Stimulated activated CD4-positive, alpha-beta T cell treated with anti-CD3 and anti-CD28 coated beads, Interleukin-2, amount 100 ng/mL, for 4 hours (primary cell): ENCODE results near the gene PDXK.
A peak's percentile ranks its signal among the peaks of the same experiment; 100 is the strongest.

ENCODE experiments used
- DNase-seq: peaks from one replicate; pipeline ENCODE4 v3.0.0-alpha.2; 2020; ENCODE audit warnings: low read depth

The PDXK gene

DNA sequence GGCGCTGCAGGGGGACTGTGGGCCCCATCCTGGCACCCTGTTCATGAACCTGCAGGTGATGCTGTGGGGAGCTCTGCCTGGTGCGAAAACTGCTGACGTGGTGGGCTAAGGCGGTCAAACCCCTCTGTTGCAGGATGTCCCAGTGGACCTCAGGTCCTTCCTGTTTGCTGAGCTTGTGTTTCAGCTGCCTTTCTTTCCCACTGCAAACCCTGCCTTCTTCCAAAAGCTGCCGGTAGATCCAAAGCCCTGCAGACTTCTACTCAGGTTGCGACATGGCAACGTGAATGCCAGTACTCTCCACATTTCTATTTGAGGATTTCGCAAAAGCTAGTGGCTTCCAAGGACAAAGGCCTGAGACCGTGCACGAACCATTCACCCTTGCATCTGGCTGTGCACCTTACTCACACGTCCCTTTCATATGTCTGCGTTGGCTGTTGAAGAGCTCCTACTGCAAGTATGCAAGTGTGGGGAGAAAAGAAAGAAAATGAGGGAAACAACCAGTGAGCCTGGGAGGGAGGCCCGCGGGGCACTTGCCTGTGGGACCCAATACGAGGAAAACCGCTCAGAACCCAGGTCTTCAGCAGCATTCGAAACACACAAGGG, 64.3 kb downstream of the PDXK start:
- no peak for DNase-seq

DNA sequence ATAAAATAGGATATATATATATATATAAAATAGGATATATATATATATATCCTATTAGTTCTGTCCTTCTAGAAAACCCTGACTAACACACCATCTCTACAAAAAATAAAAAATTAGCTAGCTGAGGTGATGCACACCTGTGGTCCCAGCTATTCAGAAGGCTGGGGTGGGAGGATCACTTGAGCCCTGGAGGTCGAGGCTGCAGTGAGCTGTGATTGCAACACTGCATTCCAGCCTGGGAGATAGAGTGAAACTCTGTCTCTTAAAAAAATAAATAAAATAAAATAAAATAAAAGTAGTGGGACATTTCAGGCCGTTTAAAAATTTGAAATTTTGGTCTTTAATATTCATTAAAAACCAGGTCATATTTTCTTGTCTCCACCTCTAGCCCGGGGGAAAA, 66.2 kb downstream of the PDXK start:
- no peak for DNase-seq

DNA sequence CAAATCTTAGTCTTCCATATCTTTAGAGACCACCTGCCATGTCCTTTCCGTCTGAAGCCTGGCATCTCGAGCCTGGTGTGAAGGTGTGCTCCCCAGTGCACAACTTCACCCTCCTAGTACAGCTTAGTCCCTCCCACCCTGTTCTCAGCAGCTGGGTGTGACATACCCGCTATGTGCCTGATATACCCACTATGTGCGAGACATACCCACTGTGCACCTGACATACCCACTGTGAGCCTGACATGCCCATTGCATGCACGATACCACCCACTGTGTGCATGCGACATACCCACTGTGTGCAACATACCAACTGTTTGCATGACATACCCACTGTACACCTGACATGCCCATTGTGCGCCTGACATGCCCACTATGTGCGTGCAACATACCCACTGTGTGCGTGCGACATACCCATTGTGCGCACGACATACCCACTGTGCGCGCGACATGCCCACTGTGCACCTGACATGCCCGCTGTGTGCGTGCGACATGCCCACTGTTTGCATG, 67.4 kb downstream of the PDXK start:
- DNase-seq, result no peak

DNA sequence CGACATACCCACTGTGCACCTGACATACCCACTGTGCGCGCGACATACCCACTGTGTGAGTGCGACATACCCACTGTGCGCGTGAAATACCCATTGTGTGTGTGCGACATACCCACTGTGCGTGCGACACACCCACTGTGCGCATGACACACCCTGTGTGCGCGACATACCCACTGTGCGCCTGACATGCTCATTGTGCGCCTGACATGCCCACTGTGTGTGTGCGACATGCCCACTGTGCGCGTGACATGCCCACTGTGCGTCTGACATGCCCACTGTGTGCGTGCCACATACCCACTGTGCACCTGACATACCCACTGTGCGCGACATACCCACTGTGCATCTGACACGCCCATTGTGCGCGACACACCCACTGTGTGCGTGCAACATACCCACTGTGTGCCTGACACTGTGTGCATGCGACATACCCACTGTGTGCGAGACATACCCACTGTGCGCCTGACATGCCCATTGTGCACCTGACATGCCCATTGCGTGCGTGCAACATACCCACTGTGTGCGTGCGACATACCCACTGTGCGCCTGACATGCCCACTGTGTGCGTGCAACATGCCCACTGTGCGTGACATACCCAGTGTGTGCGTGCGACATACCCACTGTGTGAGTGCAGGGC, 68.0 kb downstream of the PDXK start:
- DNase-seq, result no peak

DNA sequence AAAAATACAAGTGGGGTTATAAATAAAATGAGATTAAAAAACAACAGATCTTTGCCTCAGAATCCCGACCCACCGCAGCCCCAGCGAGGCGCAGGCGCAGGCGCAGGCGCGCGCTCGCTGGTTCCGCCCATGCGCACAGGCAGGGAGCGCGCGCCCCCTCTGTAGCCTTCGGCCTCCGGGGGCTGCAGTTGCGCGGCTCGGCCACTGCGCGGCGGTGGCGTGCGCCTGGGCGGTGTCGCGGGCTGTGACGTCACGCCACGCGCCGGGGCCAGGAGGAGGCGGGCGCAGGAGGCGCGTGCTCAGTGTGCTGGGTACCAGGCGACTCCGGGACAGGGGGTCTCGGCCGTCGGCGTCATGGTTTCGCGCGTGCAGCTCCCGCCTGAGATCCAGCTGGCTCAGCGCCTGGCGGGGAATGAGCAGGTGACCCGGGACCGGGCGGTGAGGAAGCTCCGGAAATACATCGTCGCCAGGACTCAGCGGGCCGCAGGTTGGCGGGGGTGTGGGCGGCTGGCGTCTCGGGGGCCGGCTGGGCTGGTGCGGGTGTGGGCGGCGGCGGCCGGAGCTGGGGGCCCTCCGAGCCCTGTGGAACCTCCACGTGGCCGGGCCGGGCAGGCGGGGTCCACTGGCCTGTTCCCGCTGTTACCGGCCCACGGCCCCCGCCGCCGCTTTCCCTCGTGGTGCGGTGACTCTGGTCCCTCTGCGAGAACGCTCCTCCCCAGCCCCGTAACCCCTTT, 70.5 kb downstream of the PDXK start, which contains the start of gene RRP1:
TSS of gene RRP1 (plus strand) at position 302 of the 734 bp plus-strand sequence. CDS start at position 355, 53 bp downstream.
- DNase-seq, result peak; percentile 89

DNA sequence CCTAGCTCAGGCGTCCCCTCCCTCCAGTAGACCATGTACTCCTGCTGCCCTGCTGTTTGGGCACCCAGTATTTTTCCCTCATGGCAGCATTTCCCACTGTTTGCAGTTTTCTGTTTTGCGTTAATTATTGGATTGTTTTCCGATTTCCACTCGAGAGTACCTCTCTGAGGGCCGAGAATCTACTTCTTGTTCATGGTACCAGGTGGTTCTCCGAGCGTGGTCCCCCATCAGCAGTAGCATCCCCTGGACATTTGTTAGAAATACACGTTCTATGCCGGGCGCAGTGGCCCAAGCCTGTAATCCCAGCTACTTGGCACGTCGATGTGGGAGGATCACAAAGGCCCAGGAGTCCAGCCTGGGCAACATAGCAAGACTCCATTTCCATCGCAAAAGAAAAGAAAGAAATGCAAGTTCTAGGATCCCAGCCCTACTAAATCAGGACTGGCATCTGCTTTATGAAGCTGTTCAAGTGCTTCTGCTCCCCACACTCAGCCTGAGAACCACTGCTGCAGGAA, 71.1 kb downstream of the PDXK start:
- no peak for DNase-seq

DNA sequence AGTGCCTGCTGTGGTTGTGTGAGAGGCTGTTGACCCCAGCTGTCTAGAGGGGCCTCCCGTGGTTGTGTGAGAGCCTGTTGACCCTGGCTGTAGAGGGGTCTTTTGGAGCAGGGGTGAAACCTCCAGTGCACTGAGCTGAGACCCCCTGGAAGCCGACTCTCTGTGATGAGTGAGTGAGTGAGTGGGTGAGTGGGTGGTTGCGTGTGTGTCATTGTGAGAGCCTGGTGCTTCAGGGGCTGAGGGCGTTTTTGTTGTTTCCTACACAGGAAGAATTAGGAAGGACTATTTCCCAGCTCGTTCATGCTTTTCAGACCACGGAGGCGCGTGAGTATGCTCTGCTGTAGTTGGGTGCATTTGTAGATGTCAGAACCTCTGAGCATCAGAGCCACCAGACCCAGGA, 73.5 kb downstream of the PDXK start:
- DNase-seq, result no peak

DNA sequence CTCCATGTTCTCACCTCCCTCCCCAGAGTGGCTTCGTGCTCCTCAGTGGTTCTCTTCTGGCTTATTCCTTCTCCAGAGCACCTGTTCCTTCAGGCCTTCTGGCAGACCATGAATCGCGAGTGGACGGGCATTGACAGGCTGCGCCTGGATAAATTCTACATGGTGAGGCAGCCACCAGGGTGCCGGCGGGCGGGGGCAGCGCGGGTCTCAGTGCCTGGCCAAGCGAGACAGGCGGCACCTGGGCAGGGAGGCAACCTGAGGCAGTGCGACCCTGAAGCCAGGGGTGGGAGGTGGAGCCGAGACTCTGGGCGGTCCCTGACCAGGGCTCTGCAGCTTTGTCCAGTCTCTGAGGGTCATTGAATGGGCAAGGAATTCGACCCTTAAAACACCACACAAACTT, 74.3 kb downstream of the PDXK start:
- DNase-seq, result no peak

DNA sequence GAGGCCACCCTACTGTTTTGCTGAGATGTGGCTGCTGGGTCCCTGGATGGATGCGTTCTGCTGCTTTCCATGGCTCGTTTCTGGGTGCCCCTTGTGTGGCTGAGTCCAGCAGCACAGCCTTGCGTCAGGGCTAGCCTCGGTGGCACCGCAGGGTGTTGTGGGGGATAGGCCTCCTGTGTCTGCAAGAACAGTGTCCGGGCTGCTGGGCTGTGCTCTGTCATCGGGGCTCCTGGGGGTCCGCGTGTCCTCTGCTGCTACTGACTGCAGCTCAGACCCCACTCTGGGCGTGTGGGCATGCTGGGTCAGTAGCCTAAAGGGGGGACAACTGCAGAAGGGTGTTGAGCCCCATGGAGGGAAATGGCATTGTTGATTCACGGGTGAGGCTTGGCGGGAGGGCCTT, 75.4 kb downstream of the PDXK start:
- no peak for DNase-seq

DNA sequence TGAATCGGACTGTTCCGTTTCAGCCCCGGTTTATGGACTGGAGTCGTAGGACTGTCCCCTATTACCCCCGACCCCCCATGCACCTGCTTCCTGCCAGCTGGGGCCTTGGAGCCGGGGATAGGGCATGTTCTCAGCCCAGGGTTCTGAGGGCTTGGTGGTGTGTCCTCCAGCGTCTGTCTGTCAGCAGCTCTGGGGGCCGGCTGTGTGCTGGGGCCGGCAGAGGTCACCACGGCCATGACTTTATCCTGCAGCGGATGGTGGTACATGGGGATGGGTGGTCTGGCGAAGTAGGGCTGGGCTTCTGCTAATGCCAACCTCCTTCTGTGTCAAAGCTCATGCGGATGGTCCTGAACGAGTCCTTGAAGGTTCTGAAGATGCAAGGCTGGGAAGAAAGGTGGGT, 75.9 kb downstream of the PDXK start:
- no peak for DNase-seq

DNA sequence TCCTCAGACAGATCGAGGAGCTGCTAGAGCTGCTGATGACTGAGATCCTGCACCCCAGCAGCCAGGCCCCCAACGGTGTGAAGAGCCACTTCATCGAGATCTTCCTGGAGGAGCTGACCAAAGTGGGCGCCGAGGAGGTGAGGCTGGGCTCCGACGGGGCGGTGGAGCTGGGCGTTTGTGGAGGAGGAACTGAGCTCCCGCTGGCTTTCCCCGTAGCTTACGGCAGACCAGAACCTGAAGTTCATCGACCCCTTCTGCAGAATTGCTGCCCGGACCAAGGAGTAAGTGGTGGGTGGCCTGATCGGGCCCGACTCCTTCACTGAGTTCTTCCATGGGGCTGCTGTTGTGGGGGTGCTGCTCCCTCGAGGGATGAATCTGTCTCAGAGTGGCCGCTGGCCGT, 78.5 kb downstream of the PDXK start:
- no peak for DNase-seq

DNA sequence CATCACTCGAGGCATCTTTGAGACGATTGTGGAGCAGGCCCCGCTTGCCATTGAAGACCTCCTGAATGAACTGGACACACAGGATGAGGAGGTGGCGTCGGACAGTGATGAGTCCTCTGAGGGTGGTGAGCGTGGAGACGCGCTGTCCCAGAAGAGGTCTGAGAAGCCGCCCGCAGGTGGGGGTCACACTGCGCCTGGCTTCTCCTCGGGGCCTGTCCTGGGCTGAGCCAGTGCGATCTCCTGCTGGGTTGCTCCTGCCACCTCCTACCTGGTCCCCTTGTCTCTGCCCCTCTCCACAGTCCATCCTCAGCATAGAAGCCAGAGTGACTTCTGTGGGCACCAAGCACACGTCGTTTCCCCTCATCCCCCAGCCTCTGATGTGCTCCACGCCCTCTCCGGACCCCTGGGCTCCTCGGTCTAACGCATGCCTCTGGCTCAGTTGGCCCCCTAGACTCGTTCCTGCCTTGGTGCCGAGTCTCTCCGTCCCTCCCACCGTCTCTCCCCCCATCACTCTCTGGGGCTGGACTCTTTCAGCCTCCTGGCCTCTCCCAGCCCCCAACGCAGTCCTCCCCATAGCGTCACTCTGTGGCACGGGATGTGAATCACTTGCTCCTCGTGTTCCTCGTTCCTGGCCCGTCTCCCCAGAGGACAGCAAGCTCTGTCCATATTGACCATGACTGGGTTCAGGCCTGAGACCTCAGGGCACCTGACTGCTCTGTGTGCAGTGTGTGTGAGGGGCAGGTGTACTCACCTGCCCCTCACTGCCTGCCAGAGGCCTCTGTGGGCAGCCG, 79.2 kb downstream of the PDXK start:
- no peak for DNase-seq

DNA sequence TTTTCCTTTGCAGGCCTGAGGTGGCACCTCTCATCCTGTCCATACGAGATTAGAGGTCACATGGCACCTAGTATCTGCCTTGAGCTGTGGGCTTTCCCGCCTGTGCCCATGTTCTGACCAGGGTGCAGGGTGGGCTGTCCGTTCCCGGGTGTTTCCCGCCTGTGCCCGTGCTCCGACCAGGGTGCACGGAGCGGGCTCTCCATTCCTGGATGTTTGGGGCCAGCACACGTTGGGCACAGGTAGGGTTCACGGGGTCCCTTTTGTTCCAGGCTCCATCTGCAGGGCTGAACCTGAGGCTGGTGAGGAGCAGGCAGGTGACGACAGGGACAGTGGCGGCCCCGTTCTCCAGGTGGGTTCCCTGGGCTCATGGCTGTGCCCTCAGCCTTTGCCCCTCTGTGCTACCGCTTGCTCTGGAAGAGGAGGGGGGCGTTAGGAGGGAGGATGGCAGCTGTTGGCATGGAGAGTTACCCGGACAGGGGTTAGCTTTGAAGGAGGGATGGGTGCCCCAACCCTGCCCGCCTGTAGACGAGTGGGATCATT, 80.4 kb downstream of the PDXK start:
- no peak for DNase-seq

DNA sequence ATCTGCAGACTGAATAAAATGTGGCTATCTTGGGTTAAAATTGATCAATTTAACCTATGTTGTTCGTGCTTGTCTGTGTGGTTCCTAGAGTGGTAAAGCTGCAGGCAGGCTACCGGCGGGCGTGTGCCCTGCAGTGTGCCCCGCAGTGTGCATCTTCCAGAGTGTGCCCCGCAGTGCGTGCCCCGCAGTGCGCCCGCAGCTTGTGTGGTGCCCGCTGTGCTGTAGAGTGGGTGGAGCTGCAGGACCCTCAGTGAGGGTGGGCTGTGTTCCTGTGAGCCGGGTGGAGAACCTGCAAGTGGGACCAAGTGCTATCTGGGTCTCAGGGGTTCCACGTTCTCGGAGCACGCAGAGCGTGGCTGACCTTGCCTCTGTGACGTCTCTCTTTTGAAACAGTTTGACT, 81.2 kb downstream of the PDXK start:
- no peak for DNase-seq

DNA sequence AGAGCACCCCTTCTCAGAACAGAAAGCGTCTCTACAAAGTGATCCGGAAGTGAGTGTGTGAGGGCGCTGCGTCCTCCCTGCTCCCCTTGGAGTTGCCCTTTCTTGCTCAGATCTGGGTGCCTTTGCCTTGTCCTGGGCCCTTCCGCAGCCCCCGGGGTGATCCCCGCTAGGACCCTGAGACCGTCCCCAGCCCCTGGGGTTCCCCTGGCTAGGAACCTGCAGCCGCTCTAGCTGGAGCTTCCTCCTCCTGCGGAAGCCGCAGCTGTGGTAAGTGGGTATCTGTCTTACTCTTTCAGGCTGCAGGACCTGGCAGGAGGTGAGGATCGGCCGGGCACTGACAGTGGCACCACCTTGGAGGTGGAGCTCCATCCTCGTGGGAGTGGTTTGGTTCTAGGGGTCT, 81.6 kb downstream of the PDXK start:
- no peak for DNase-seq

DNA sequence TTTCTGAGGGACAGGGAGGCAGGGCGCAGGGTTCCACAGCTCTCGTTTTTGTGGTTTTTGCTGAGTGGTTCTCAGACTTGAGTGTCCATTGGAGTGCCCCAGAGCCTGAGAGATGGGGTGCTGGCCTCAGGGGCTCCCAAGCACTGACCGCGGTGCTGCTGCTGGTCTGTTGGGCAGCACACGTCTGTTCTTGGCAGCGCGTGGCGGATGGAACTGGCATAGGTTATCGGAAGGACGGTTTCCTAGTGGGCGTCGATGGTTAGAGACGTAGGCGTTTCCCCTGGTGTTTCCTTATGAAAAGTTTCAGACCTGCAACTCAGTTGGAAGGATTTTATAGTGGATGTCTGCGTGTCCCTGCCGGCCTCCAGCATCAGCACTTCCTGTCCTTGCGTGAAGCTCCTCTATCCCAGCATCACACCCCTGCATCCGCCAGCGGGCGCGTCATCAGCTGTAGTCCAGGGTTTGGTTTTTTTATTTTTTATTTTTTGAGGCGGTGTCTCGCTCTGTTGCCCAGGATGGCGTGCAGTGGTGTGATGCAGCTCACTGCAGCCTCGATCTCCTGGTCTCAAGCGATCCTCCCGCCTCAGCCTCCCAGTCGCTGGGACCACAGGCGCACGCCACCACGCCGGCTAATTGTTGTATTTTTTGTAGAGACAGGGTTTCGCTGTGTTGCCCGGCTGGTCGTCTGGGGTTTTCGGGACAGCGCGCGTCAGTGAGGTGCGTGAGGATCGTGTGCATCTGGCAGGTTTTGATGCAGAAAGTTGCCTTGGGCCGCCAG, 82.3 kb downstream of the PDXK start:
- DNase-seq, result no peak

DNA sequence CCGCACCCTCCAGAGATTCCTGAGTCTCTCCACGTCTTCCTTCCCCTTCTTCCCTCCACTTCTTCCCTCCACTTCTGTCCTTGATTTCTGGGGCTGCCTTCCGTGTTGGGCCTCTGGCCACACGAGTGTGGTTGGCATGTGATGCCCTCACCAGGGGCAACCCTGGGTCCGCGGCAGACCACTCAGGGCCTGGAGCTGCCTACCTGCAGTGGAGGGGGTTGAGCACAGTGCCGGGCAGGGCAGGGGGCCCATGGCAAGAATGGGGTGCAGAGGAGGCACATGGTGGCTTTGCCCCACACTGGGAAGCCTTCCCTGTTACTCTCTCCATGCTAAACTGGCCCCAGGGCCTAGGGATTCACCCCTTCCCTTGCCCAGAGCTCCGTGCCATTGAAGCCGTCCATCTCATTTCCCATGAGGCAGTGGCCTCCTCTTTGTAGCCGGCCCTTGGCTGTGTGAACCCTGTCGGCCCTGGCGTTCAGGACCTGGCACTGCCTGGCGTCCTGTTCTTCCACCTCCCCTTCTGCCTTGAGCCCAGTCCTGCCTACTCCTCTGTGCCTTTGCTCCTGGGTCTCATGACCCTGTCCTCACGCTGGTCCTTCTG, 83.9 kb downstream of the PDXK start:
- DNase-seq, result no peak

DNA sequence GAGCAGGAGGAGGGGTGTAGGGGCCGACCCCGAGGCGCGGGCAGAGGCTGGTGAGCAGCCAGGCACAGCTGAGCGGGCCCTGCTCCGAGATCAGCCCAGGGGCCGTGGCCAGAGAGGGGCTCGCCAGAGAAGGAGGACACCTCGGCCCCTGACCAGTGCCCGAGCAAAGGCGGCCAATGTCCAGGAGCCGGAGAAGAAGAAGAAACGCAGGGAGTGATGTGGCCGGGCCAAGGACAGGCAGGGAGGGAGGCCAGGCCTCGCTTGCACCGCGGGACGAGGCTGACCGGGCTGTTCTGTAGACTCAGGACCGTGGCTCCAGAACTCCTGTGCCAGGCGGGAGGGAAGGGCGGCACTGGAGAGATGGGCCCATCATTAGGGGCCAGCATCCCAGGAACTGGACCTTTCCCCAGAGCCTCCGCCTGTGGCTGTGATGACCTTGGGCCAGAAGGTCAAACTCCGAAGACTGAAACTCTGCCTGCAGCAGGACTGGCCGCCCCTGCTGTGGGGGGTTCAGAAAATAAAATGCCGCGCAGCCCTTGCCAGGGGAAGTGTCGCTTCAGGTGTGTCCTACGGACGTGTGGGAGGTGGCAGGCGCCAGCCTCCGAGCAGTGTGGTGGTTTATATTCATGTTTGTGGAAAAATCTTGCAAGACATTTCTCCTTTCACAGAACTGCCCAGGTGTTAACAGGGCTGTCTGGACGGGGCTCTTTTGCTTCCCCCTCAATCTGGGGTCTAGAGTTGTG, 84.8 kb downstream of the PDXK start:
- no peak for DNase-seq

DNA sequence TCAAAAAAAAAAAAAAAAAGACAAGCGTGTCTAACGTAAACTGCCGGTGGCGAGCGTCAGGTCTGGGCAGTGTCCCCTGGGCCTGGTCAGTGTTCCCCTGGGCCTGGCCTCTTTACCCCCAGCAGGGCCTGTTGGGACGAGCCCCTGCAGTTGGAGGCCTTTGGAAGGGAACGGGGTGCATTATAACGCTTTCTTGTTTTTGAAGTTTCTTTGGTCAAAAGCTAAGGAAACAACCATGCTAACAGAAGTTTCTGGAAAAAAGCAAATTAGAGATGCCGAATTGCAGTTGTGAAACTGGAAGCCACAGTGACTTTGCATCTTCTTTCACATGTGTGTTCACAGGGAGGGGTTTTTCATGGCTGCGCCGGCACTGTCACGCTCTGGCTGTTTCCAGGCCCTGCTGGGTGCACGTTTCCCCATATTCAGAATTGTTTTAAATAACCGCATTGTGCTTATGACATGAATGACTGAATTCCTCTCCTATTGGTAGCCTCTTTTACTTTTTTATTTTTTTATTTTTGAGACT, 86.4 kb downstream of the PDXK start:
- DNase-seq, result no peak
